Stimulated activated CD4-positive, alpha-beta T cell treated with anti-CD3 and anti-CD28 coated beads, Interleukin-4, amount 100 ng/mL, for 1 hour (primary cell): ENCODE results near the gene BHLHA15.
"Not testable (repeated sequence)": the region's sequence is repeated elsewhere in the genome, so short reads cannot be mapped to it uniquely, and the experiment has no call there.

Source experiments
- DNase-seq: peaks from one replicate; pipeline ENCODE4 v3.0.0-alpha.2; 2020

The BHLHA15 gene

GRCh38 chr7:98211676-98212531 lies 665 bp downstream of the BHLHA15 start:
- no peak for DNase-seq

DNA sequence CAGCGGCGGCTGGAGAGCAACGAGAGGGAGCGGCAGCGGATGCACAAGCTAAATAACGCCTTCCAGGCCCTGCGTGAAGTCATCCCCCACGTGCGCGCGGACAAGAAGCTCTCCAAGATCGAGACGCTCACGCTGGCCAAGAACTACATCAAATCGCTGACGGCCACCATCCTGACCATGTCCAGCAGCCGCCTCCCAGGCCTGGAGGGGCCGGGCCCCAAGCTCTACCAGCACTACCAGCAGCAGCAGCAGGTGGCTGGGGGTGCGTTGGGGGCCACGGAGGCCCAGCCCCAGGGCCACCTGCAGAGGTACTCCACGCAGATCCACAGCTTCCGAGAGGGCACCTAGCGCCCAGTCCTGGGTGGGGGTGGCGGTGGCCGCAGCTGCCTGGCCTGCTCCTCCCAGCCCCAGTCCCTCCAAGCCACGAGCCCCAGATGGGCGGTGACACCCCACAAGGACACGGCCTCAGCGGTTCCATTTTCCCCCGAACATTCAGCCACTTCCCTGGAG lies 1.3 kb downstream of the BHLHA15 start:
- no peak for DNase-seq

DNA sequence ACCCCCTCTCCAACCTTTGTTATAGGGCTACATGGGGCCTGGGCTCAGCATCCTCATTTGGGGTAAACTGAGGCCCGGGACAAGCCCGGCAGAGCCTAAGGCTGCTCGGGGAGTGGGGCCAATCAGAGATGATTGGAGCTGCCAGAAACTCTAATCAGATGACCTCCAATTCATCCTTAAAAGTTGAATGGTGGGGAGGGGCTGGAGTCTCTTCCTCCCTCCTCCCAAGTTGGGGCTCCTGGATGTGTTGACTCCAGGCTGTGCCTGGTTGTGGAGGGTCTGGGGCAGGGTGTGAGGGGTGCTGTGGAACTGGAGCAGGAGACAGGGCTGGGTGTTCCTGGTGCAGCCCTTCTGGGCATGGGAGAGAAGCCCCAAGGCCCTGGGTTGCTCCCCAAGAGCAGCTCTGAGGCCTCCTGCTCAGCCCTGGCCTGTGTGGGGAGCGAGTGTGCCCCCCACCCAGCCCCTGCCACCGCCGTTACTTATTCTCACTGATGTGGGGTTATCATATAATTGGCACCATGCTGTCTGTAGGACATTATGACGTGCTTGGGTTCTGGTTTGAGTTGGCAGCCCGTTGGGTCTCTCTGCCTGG lies 2.2 kb downstream of the BHLHA15 start:
- DNase-seq = no peak

GRCh38 chr7:98213888-98214810 lies 2.9 kb downstream of the BHLHA15 start:
- DNase-seq = no peak

DNA sequence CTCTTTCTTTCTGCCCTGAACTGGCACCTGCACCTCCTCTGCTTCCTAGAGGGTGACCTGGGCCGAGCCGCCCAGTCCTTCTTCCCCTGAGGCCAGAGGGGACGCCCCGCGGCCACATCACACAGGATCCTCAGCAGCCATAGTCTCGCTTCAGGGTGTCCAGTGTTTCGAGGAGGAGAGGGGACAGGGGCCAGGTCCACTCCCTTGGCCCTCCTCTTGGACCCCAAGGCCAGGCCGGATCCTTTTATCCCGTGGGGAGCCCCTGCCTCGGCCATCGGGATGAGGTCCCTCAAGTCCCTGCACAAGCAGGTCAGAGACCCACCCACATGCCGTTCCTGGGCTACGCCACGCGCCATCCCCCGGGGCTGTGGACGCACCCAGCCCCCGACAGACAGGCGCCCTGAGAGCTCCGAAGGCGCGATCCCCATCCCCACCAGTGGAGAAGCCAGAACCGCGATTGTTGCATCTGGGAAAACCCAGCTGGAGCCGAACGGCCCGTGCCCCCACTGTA lies 3.6 kb downstream of the BHLHA15 start:
- DNase-seq = no peak

DNA sequence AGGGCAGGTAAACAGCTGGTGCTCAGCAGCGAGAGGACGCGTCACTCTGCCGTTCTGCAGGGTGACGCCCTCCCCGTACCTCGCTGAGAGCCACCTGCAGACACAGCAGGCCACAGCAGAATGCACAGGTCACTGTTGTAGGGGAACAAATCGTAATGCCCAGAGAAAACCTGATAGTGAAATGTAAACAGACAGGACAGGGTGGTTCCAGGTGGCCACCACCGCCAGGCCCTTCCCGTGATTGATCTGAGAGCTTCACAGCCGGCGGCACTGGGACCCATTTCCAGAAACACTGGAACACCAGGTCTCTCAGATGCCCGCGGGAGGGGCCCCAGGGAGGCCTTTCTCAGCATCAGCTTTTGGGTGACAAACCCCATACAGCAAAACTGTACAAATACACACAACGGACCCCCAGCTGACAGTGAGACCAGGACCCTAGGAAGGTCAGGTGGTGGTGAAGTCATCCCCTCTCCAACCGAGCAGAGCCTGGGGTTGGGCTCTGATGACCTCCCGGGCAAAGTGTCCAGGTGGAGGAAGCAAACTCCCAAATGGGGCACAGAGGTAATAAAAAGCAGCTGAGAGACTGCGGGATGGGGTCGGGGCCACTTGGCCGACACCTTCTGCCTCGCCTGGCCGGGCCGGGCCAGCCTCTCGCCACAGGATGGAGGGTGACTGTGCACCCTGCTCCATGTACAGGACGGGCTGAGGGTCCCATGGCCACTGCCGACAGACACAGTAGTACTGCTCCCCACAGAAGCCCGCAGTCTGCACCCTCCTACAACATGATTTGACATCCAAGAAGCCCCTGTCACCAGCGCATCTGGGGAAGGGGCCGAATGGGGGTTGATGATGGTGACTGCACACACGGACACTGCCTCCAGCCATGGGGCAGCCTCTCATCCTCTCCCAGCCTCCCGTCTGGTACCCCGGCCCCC lies 4.6 kb downstream of the BHLHA15 start:
- DNase-seq = no peak

GRCh38 chr7:98216941-98217622 lies 5.8 kb downstream of the BHLHA15 start:
- DNase-seq = no peak

- no peak for DNase-seq
These were observed 6.7 kb downstream of the BHLHA15 start for GRCh38 chr7:98217623-98218582.

- not testable (repeated sequence) for DNase-seq
These were observed 8.1 kb downstream of the BHLHA15 start for GRCh38 chr7:98219382-98219781.

GRCh38 chr7:98221611-98222532 lies 10.6 kb downstream of the BHLHA15 start:
- DNase-seq = no peak

- no peak for DNase-seq
These were observed 11.4 kb downstream of the BHLHA15 start for GRCh38 chr7:98222533-98223195.

DNA sequence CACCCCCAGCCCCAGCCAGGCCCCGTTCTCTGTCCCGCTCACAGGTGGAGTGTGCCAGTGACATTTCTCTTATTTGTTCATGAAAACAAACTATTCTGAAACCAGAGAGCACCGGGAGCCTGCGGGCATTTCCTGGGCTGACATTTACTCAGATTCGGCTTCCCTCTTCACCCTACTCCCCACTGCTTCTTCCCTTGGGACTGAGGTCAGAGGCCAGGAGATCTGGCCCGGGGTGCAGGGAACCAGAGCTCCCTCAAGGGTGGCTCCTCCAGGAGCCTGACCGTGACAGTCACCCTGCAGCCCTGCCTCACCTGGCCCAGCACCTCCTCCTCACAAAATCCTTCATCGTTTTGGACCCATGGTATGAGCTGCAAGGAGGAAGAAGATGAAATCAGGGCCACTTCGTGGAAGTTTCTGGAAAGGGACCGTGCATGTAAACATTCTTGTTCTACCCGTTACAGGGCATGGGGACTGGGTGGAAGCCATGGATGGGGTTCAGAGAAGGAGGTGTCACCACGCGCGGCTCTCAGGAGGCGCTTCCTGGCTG lies 12.2 kb downstream of the BHLHA15 start:
- no peak for DNase-seq

- DNase-seq = no peak
These were observed 12.9 kb downstream of the BHLHA15 start for GRCh38 chr7:98223898-98224700.

DNA sequence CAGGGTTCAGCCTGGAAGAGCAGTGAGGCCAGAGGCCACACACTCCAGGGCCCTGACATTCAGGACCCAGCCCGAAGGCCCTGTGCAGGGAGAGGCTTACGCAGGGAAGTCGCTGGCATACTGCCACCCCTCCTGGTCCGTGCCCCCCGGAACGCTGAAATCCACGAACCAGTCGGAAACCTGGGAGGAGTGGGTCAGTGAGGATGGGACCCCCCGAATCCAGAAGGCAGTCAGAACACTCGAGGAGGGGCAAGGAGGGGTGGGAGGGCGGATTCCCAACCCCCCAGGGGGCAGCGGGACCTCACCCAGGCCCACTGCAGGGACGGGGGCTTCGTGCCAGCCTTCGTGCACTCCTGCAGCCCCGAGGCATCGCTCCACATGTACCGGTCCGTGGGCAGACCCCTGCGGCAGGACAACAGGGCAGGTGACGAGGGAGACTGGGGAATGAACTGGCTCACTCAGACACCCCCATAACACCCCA lies 13.5 kb downstream of the BHLHA15 start:
- DNase-seq = no peak

GRCh38 chr7:98225913-98226614 lies 14.8 kb downstream of the BHLHA15 start:
- DNase-seq = no peak

DNA sequence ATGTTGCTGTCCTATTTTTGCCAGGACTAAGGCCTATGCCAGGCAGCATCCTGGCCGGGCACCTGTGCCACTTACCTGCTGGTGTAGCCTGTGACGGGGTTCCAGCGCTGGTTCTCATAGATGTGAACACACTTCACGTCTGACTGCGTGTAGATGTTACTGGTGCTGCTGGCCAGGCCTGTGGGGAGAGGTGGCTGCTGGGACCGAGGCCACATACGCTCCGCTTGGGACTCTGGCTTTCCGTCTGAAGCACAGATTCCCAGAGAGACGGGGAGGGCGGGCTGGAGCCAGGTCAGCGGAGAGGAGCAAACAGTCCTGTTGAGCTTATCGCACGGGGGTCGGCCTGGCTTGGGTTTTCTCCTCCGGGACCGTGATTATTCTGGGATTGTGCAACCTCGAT lies 16.7 kb downstream of the BHLHA15 start:
- DNase-seq = no peak
